Peyer's patch (tissue), 4 donors: ENCODE data around the gene HS3ST1.

Source experiments
- POLR2A ChIP-seq, 2 donors: fragments of 450-650 bp; IDR thresholded peaks; one replicate each; pipeline ENCODE4 v1.5.1; 2017; ENCODE audit warnings: antibody characterized with exemption in 2 of 2, mild to moderate bottlenecking in 2 of 2, moderate library complexity in 2 of 2
- TF ChIP-seq, protein P1 (sequence below), 6 experiments: fragments of 450-650 bp in 4 of 6; fragments of 200-600 bp in 2 of 6; sonication (generic) in 1 of 6; IDR thresholded peaks; one replicate each; pipeline ENCODE4 v1.5.1; 2017 to 2019; ENCODE audit warnings: antibody characterized with exemption in 6 of 6, mild to moderate bottlenecking in 3 of 6, moderate library complexity in 1 of 6

DNA sequence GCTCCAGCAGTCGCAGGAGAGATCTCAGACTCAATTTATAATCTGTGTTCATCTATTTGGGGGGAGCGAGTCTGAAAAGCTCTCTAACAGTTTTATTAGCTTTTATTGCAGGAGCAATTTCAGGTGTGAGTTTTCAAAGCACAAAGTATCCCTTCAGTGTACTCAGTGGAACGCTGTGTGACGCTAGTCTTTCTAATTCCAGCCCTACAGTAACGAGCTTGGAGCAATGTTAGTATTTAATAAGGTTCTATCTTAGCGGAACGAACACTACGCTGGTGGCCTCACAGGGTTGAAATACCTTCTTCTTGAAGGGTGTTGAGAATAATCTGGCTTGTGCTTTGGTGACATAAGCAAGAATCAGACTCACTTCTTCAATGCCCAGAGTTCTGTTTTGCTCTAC, 8.4 kb downstream of the HS3ST1 start:
- TF ChIP-seq, protein P1, sequence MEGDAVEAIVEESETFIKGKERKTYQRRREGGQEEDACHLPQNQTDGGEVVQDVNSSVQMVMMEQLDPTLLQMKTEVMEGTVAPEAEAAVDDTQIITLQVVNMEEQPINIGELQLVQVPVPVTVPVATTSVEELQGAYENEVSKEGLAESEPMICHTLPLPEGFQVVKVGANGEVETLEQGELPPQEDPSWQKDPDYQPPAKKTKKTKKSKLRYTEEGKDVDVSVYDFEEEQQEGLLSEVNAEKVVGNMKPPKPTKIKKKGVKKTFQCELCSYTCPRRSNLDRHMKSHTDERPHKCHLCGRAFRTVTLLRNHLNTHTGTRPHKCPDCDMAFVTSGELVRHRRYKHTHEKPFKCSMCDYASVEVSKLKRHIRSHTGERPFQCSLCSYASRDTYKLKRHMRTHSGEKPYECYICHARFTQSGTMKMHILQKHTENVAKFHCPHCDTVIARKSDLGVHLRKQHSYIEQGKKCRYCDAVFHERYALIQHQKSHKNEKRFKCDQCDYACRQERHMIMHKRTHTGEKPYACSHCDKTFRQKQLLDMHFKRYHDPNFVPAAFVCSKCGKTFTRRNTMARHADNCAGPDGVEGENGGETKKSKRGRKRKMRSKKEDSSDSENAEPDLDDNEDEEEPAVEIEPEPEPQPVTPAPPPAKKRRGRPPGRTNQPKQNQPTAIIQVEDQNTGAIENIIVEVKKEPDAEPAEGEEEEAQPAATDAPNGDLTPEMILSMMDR (IDR thresholded peaks at IDR 0.05): peak in 1 of 6 experiments; percentile 18
- no peak for TF ChIP-seq POLR2A (IDR thresholded peaks at IDR 0.05)
